Measurements from ENCODE around the gene TSGA10. TPM values are rescaled to one million over a fixed set of nuclear protein-coding genes. Genes with fewer than 3 reads are reported as not detected.

TSGA10 gene
- total RNA-seq, 1 experiment from 2014 or later: 6.6 TPM

DNA sequence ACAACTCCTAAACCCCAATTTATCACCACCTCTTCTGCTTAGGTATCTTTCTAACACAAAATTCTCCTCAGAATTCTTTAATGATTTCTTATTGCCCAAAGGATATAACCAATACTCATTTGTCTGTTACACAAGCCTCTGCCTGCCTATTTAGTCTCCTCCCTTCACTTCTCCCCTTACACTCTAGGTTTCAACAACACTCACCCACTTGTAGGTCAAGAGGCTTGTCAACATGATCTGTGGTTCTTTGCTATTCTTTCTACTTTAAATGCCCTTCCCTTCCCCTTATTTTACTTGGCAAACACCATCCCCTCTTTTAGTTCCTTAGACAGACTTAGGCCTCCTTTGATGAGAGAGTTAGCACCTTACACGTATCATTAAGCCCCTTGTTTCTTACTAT lies 82.2 kb downstream of the TSGA10 start:
- Histone ChIP-seq H3K9me2 (ENCODE audit: insufficient read depth) (no peaks in the 10 kb centered on the region), H3K4me3 (replicated peaks in 1 of 2; ENCODE audit: low read depth in 1 of 2, low read length in 2 of 2) (no peak overlapping the region), H3K4me2 (ENCODE audit: low read length) (no peak overlapping the region), H4K20me1 (ENCODE audit: insufficient read depth) (no peaks in the 10 kb centered on the region), H3K79me2 (ENCODE audit: insufficient read depth, low read length) (no peaks in the 10 kb centered on the region), H3K27ac (ENCODE audit: low read depth, low read length) (no peak overlapping the region), H3K9me3 (ENCODE audit: control insufficient read depth in 1 of 2, insufficient read depth in 1 of 2, low read depth in 1 of 2, low read length in 2 of 2) (no peaks in the 10 kb centered on the region), H3K27me3 (ENCODE audit: insufficient read depth, low read length) (no peaks in the 10 kb centered on the region), H3K36me3 (ENCODE audit: control insufficient read depth in 1 of 2, insufficient read depth in 2 of 2, low read length in 2 of 2) (no peaks in the 10 kb centered on the region), H3K9ac (ENCODE audit: low read length) (no peak overlapping the region), H3K4me1 (ENCODE audit: control insufficient read depth in 1 of 2, insufficient read depth in 2 of 2, low read length in 2 of 2) (no peaks in the 10 kb centered on the region), H2AFZ (ENCODE audit: low read depth, low read length, poor library complexity, severe bottlenecking) (no peak overlapping the region)
- ATAC-seq (no peak), DNase-seq (ENCODE audit: low read depth, low spot score) (no peak)
- ChIA-PET CTCF (no interaction called here), POLR2A (no interaction called here), RAD21 (ENCODE audit: low non-redundant PET in 1 of 2, low total read pairs in 2 of 2, uncharacterized antibody in 2 of 2, unreplicated experiment in 2 of 2) (no interaction called here)
- no TSS peak for BruUV-seq (replicated peaks)
- intact Hi-C loops (cut with micrococcal nuclease): no loop called here
- TF ChIP-seq EGR1 (IDR thresholded peaks at IDR 0.05; ENCODE audit: low read depth) (no peak), ZFX (IDR thresholded peaks at IDR 0.05) (no peak), SRF (IDR thresholded peaks at IDR 0.05; ENCODE audit: low read depth) (no peak), ELF1 (IDR thresholded peaks at IDR 0.05; ENCODE audit: borderline replicate concordance, low read depth) (no peak), TCF7L2 (IDR thresholded peaks at IDR 0.05; ENCODE audit: borderline replicate concordance, extremely low read depth, insufficient read depth, insufficient read length) (no peak), JUND (IDR thresholded peaks at IDR 0.05) (no peak), YY1 (IDR thresholded peaks at IDR 0.05; ENCODE audit: extremely low read depth, insufficient replicate concordance, low read depth, low read length) (no peak)

DNA sequence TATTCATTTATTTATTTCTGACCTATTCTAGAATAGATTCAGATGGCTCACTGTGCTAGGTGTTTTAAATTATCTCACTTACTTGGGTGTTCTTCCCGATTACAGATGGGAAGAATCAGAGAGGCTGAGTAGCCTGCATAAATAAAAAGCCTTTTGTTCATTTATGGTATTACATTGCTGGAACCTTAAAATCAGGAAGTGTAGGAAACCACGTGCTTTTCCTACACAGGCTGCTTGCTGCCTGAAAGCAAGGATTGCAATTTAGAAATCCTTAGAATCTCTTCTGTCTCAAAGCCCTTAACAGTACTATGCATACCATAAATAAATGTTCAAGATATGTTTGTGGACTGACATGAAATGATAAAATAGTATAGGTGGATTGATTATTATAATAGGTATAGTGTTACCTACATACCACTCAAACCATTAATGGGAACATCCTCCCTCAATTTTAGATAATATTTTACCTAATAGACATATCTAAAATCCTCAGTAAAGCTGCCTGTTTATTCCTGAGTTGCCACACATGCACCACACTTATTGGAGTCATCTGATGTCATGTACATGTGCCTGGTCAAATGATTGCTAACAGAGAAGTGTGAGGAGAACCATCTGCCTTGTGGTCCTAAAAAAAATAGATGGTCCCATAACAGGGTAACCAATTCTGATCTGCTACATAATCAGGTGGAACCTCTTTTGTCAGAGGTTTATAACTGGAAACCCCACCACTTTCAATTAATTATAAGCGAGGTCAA lies 86.7 kb downstream of the TSGA10 start:
- no peaks in the 10 kb centered on the region for H3K36me3 ChIP-seq (ENCODE audit: control insufficient read depth in 1 of 2, insufficient read depth in 2 of 2, low read length in 2 of 2)
- H3K4me1 ChIP-seq (ENCODE audit: control insufficient read depth in 1 of 2, insufficient read depth in 2 of 2, low read length in 2 of 2): no peaks in the 10 kb centered on the region
- no peaks in the 10 kb centered on the region for H4K20me1 ChIP-seq (ENCODE audit: insufficient read depth)
- TF ChIP-seq CEBPB (IDR thresholded peaks at IDR 0.05; ENCODE audit: low read depth) (no peak), SP1 (IDR thresholded peaks at IDR 0.05; ENCODE audit: low read depth) (no peak), FOSL1 (IDR thresholded peaks at IDR 0.05; ENCODE audit: low read depth) (no peak), ELF1 (IDR thresholded peaks at IDR 0.05; ENCODE audit: borderline replicate concordance, low read depth) (no peak), TCF7L2 (IDR thresholded peaks at IDR 0.05; ENCODE audit: borderline replicate concordance, extremely low read depth, insufficient read depth, insufficient read length) (no peak), RAD21 (IDR thresholded peaks at IDR 0.05; ENCODE audit: low read depth) (no peak), ZFX (IDR thresholded peaks at IDR 0.05) (no peak), SIN3A (IDR thresholded peaks at IDR 0.05; ENCODE audit: low read depth) (no peak), JUND (IDR thresholded peaks at IDR 0.05) (no peak), SRF (IDR thresholded peaks at IDR 0.05; ENCODE audit: low read depth) (no peak), YY1 (IDR thresholded peaks at IDR 0.05; ENCODE audit: extremely low read depth, insufficient replicate concordance, low read depth, low read length) (no peak), CBX3 (IDR thresholded peaks at IDR 0.05; ENCODE audit: low read depth) (no peak)
- TF ChIP-seq, protein P1, sequence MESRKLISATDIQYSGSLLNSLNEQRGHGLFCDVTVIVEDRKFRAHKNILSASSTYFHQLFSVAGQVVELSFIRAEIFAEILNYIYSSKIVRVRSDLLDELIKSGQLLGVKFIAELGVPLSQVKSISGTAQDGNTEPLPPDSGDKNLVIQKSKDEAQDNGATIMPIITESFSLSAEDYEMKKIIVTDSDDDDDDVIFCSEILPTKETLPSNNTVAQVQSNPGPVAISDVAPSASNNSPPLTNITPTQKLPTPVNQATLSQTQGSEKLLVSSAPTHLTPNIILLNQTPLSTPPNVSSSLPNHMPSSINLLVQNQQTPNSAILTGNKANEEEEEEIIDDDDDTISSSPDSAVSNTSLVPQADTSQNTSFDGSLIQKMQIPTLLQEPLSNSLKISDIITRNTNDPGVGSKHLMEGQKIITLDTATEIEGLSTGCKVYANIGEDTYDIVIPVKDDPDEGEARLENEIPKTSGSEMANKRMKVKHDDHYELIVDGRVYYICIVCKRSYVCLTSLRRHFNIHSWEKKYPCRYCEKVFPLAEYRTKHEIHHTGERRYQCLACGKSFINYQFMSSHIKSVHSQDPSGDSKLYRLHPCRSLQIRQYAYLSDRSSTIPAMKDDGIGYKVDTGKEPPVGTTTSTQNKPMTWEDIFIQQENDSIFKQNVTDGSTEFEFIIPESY (IDR thresholded peaks at IDR 0.05; ENCODE audit: extremely low read depth, insufficient replicate concordance, low read length): no peak
- CTCF ChIA-PET: no interaction called here
- DNase-seq (ENCODE audit: low read depth, low spot score) (no peak), ATAC-seq (no peak)
- H3K9me2 ChIP-seq (ENCODE audit: insufficient read depth): no peaks in the 10 kb centered on the region
- no peak overlapping the region for H3K4me3 ChIP-seq (replicated peaks in 1 of 2; ENCODE audit: low read depth in 1 of 2, low read length in 2 of 2)
- H3K4me2 ChIP-seq (ENCODE audit: low read length): no peak overlapping the region
- no peak overlapping the region for H2AFZ ChIP-seq (ENCODE audit: low read depth, low read length, poor library complexity, severe bottlenecking)
- H3K27ac ChIP-seq (ENCODE audit: low read depth, low read length): no peak overlapping the region
- H3K9me3 ChIP-seq (ENCODE audit: control insufficient read depth in 1 of 2, insufficient read depth in 1 of 2, low read depth in 1 of 2, low read length in 2 of 2): no peaks in the 10 kb centered on the region
- RAD21 ChIA-PET (ENCODE audit: low non-redundant PET in 1 of 2, low total read pairs in 2 of 2, uncharacterized antibody in 2 of 2, unreplicated experiment in 2 of 2): no interaction called here
- no peak overlapping the region for H3K9ac ChIP-seq (ENCODE audit: low read length)
- POLR2A ChIA-PET: no interaction called here
- intact Hi-C loops (cut with micrococcal nuclease): no loop called here
- BruUV-seq (replicated peaks): no TSS peak
- no peaks in the 10 kb centered on the region for H3K79me2 ChIP-seq (ENCODE audit: insufficient read depth, low read length)
- H3K27me3 ChIP-seq (ENCODE audit: insufficient read depth, low read length): no peaks in the 10 kb centered on the region

All from HCT116 (cell line).